T-helper 2 cell treated with Interferon-gamma antibody and Interleukin-4, amounts not matched to agents 5 μg/mL and 100 μg/mL, for 36 hours (primary cell): Measurements from ENCODE around the gene MBOAT7.
A peak's percentile ranks its signal among the peaks of the same experiment; 100 is the strongest.
"Not testable (repeated sequence)": the region's sequence is repeated elsewhere in the genome, so short reads cannot be mapped to it uniquely, and the experiment has no call there.

Experiments
- DNase-seq: peaks from one replicate; pipeline ENCODE4 v3.0.0; 2021; ENCODE audit warnings: low spot score
- H3K27ac Mint-ChIP-seq: one replicate; pipeline ENCODE4 v1.8.0; 2021; ENCODE audit warnings: mild to moderate bottlenecking, mixed read lengths
- H3K27me3 Mint-ChIP-seq: one replicate; pipeline ENCODE4 v1.8.0; 2021; ENCODE audit warnings: low read depth, mixed read lengths
- H3K36me3 Mint-ChIP-seq: one replicate; pipeline ENCODE4 v1.8.0; 2021; ENCODE audit warnings: low read depth, mixed read lengths
- H3K4me1 Mint-ChIP-seq: one replicate; pipeline ENCODE4 v1.8.0; 2021; ENCODE audit warnings: low read depth, mixed read lengths
- H3K4me3 Mint-ChIP-seq: one replicate; pipeline ENCODE4 v1.8.0; 2022; ENCODE audit warnings: mild to moderate bottlenecking, moderate library complexity, mixed read lengths
- H3K9me3 Mint-ChIP-seq: one replicate; pipeline ENCODE4 v1.8.0; 2021; ENCODE audit warnings: mixed read lengths

MBOAT7 gene

GRCh38 chr19:54188215-54188871 is 1.0 kb downstream of the MBOAT7 start:
- H3K4me1 Mint-ChIP-seq, result peaks cover 34% of the 10 kb centered on the region
- H3K36me3 Mint-ChIP-seq, result peaks cover 26% of the 10 kb centered on the region
- DNase-seq, result peak; percentile 80
- no peaks in the 10 kb centered on the region for H3K27me3 Mint-ChIP-seq
- H3K27ac Mint-ChIP-seq, result peak overlapping the region; percentile 99
- H3K9me3 Mint-ChIP-seq, result no peaks in the 10 kb centered on the region
- peak overlapping the region; percentile 92 for H3K4me3 Mint-ChIP-seq

DNA sequence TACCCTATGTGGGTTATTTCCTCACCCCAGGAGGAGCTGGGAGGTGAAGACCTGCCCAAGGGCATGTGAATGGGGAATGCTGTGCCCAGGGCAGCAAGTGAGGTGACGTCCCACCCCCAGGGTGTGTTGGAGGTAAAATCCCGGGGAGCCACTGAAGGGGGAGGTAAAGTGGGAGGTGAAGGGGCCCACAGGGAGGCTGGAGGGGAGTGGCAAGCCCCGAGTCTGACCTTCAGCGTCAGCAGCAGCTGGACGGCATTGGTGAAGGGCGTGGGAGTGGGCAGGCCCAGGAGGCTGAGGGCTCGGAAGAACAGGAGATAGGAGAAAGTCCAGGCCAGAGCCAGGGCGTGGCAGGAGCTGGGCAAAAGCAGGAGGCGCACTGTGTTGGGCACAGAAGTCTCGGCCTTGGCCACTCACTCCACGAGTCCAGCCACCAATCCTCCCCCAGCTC is 2.4 kb downstream of the MBOAT7 start:
- H3K4me1 Mint-ChIP-seq, result peaks cover 25% of the 10 kb centered on the region
- peaks cover 23% of the 10 kb centered on the region for H3K36me3 Mint-ChIP-seq
- H3K9me3 Mint-ChIP-seq, result no peaks in the 10 kb centered on the region
- peak overlapping the region; percentile 92 for H3K4me3 Mint-ChIP-seq
- no peaks in the 10 kb centered on the region for H3K27me3 Mint-ChIP-seq
- no peak for DNase-seq
- H3K27ac Mint-ChIP-seq, result peak overlapping the region; percentile 99

DNA sequence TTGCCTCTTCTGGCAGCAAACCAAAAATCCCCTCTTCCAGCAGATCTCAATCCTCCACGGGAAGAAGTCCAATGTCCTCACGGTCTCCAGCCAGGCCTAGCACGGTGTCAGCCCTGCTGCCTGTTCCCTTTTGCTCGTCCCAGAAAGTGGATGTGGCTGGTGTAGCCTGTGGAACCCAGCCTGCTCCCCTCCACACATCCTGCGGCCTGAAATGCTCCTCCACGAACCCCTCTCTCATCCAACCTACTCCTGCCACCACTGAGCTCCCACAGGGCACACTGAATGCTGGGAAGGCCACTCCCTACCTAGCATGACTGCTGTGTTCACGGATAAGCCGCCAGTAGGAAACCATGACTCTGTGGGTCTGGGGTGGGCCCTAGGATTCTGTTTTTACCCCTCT is 3.0 kb downstream of the MBOAT7 start:
- H3K4me1 Mint-ChIP-seq, result peaks cover 21% of the 10 kb centered on the region
- no peak for DNase-seq
- no peaks in the 10 kb centered on the region for H3K9me3 Mint-ChIP-seq
- no peaks in the 10 kb centered on the region for H3K27me3 Mint-ChIP-seq
- H3K4me3 Mint-ChIP-seq, result no peak overlapping the region
- H3K27ac Mint-ChIP-seq, result peak overlapping the region; percentile 31
- H3K36me3 Mint-ChIP-seq, result peaks cover 24% of the 10 kb centered on the region

DNA sequence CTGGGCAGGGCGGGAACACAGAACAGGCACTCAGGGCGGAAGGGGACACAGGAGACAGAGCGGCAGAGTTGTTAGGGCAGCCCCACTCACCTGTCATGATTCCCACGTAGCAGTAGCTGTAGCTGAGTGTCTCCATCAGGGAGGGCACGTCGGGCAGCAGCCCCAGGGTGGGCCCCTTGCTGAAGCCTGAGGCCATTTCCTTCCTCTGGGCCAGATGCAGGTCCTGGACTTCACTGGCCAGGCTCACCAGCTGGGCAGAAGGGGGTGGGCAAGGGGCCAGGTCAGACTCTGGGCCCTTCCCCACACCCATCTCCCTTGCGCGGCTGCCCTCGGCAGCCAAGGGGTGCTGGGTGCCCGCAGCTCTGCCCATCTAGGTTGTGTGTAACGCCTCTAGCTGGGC is 5.9 kb downstream of the MBOAT7 start:
- no peaks in the 10 kb centered on the region for H3K27me3 Mint-ChIP-seq
- DNase-seq, result no peak
- no peaks in the 10 kb centered on the region for H3K9me3 Mint-ChIP-seq
- no peak overlapping the region for H3K4me3 Mint-ChIP-seq
- no peak overlapping the region for H3K27ac Mint-ChIP-seq
- H3K36me3 Mint-ChIP-seq, result peaks cover 36% of the 10 kb centered on the region
- H3K4me1 Mint-ChIP-seq, result peaks cover 18% of the 10 kb centered on the region

- H3K9me3 Mint-ChIP-seq, H3K27ac Mint-ChIP-seq, DNase-seq, H3K27me3 Mint-ChIP-seq, H3K4me3 Mint-ChIP-seq, H3K4me1 Mint-ChIP-seq: not testable (repeated sequence)
- peaks cover 33% of the 10 kb centered on the region for H3K36me3 Mint-ChIP-seq
Measured at GRCh38 chr19:54181894-54182293, 7.5 kb downstream of the MBOAT7 start.

DNA sequence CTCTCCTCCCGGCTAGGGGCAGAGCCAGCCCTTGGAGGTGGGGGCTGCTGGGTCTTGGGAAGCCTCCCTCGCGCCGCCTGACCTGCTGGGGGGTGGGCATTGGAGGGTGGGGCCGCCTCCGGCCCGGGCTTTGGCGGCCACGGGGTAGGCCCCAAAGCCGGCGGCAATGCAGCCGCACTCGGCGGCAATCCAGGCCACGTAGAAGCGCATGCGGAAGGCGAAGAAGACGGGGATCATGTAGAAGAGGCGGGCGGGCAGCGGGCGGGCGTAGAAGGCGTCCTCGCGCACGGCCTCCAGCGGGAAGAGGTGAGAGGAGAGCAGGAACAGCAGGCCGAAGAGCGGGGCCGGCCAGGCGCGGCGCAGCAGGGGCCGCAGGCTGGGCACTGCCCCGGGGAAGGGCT is 8.7 kb downstream of the MBOAT7 start:
- H3K4me1 Mint-ChIP-seq, result peaks cover 3% of the 10 kb centered on the region
- H3K36me3 Mint-ChIP-seq, result peaks cover 32% of the 10 kb centered on the region
- H3K9me3 Mint-ChIP-seq, result no peaks in the 10 kb centered on the region
- no peak overlapping the region for H3K4me3 Mint-ChIP-seq
- H3K27me3 Mint-ChIP-seq, result no peaks in the 10 kb centered on the region
- DNase-seq, result no peak
- H3K27ac Mint-ChIP-seq, result no peak overlapping the region

DNA sequence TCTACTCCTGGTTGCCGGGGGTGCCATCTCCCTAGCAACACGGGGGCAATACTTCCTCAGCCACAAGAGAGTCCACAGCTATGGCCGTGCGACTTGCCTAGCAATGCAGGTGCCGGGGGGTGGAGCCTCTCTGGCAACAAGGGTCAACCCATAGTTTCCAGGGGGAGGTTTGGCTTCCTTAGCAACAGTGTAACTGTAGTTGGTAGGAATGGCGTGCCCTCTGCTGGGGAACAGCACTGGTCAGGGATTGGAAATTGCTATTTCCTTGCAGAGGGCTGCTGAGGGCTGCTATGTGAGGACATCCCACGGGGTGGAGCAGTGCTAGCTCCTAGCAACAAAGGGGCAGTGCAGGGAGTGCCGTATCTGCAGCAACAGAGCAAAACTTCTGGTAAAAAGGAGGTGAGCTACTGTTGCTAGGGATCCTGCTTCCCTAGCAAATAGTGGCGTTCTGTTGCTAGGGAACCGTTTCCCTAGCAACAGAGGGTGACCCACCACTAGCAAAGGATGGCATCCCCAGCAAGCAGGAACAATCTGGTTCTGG is 9.4 kb downstream of the MBOAT7 start:
- H3K4me3 Mint-ChIP-seq, result no peak overlapping the region
- peaks cover 29% of the 10 kb centered on the region for H3K36me3 Mint-ChIP-seq
- H3K9me3 Mint-ChIP-seq, result no peaks in the 10 kb centered on the region
- H3K4me1 Mint-ChIP-seq, result no peaks in the 10 kb centered on the region
- H3K27ac Mint-ChIP-seq, result peak overlapping the region; percentile 20
- DNase-seq, result no peak
- no peaks in the 10 kb centered on the region for H3K27me3 Mint-ChIP-seq

DNA sequence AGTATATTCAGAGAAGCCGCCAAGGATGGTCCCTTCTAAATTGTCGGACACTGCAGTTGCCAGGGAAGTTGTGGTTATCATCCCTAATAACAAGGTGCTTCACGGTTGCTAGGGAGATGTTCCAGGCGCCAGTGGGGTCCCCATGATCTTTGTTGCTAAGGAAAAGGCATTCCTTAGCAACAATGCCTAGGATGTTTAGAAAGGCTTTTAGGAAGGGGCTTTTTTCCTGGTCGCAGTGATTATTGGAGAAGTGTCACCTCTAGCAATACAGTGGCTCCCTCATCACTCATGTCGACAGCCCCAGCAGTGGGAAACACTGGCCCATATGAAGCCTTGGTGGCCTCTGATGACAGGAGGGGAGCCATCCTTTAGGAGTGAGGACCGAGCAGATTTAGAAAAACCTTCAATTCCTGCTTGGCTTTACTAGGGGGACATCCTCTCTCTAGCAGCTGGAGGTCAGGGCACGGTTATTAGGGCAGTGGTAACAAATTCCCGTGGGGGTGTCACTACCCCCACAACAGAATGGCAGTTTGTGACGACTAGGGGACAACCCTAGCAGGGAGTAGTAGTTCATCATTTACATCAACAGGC is 10.0 kb downstream of the MBOAT7 start:
- Mint-ChIP-seq H3K4me3 (no peak overlapping the region), H3K4me1 (no peaks in the 10 kb centered on the region), H3K27me3 (no peaks in the 10 kb centered on the region), H3K27ac (no peak overlapping the region), H3K36me3 (peaks cover 29% of the 10 kb centered on the region), H3K9me3 (no peaks in the 10 kb centered on the region)
- DNase-seq, result no peak

- no peak overlapping the region for H3K4me3 Mint-ChIP-seq
- H3K36me3 Mint-ChIP-seq, result peaks cover 26% of the 10 kb centered on the region
- no peak for DNase-seq
- no peaks in the 10 kb centered on the region for H3K4me1 Mint-ChIP-seq
- no peaks in the 10 kb centered on the region for H3K27me3 Mint-ChIP-seq
- no peaks in the 10 kb centered on the region for H3K9me3 Mint-ChIP-seq
- H3K27ac Mint-ChIP-seq, result no peak overlapping the region
Measured at GRCh38 chr19:54178581-54179261, 10.7 kb downstream of the MBOAT7 start.

- H3K27ac Mint-ChIP-seq, result no peak overlapping the region
Measured at GRCh38 chr19:54173951-54174834, 15.2 kb downstream of the MBOAT7 start.

GRCh38 chr19:54173359-54173699 is 16.1 kb downstream of the MBOAT7 start:
- no peaks in the 10 kb centered on the region for H3K9me3 Mint-ChIP-seq
- no peak overlapping the region for H3K27ac Mint-ChIP-seq
- DNase-seq, result no peak
- H3K27me3 Mint-ChIP-seq, result no peaks in the 10 kb centered on the region
- H3K4me1 Mint-ChIP-seq, result peaks cover 2% of the 10 kb centered on the region
- peaks cover 10% of the 10 kb centered on the region for H3K36me3 Mint-ChIP-seq
- no peak overlapping the region for H3K4me3 Mint-ChIP-seq

More at GRCh38 chr19:54173951-54174834, 15.2 kb downstream of the MBOAT7 start:
- peaks cover 15% of the 10 kb centered on the region for H3K36me3 Mint-ChIP-seq
- no peak for DNase-seq
- no peak overlapping the region for H3K4me3 Mint-ChIP-seq
- H3K9me3 Mint-ChIP-seq, result no peaks in the 10 kb centered on the region
- H3K27me3 Mint-ChIP-seq, result no peaks in the 10 kb centered on the region
- H3K4me1 Mint-ChIP-seq, result no peaks in the 10 kb centered on the region

GRCh38 chr19:54172471-54173358 is 16.7 kb downstream of the MBOAT7 start, which contains the start of gene TMC4:
Gene TMC4 (minus strand): TSS chr19:54173160. CDS start chr19:54173117, 43 bp downstream.
- Mint-ChIP-seq H3K36me3 (peaks cover 5% of the 10 kb centered on the region), H3K27ac (no peak within 1 kb of the TSS), H3K9me3 (no peaks in the 10 kb centered on the region), H3K4me3 (no peak within 1 kb of the TSS), H3K4me1 (peaks cover 5% of the 10 kb centered on the region), H3K27me3 (no peaks in the 10 kb centered on the region)
- DNase-seq, result no peak
